HG03175 (cell line): ENCODE data around the gene HSPBAP1.

Experiments
- ATAC-seq: cut with Tn5 transposase; IDR thresholded peaks from one replicate; pipeline ENCODE4 v1.9.1; 2021; ENCODE audit warnings: mild to moderate bottlenecking, moderate library complexity; ENCODE audit not compliant: unreplicated experiment

The HSPBAP1 gene

GRCh38 chr3:122691195-122691594 is 102.4 kb downstream of the HSPBAP1 start:
- peak; percentile 64 for ATAC-seq

DNA sequence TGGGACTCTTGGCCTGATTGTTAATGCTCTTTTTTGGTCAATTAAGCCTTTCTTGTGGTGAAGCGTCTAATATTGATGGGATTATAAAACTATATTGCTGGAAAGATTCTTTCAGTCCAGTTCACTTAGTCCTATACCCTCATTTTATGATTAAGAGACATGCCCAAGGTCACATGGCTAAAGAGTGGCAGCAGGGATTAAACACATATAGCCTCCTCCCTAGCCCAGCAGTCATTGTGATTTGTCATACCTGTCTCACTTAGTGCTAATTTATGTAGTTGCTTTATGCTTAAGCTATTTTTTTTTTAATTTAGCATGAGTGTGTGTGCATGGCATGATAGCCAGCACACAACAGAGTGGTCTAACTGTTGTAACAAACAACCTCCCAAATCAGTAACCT is 103.5 kb downstream of the HSPBAP1 start:
- no peak for ATAC-seq
